Effector CD8-positive, alpha-beta T cell (primary cell): ENCODE data around the gene EMC6.

Experiments used
- DNase-seq: peaks from one replicate; lab custom pipeline; 2025; lab: John Stamatoyannopoulos, UW

EMC6 gene

GRCh38 chr17:3710951-3711383 lies 42.4 kb downstream of the EMC6 start:
- peak; percentile 43 for DNase-seq

- no peak for DNase-seq
These were observed 44.3 kb downstream of the EMC6 start for GRCh38 chr17:3712811-3713463.

- DNase-seq, result no peak
These were observed 46.7 kb downstream of the EMC6 start for GRCh38 chr17:3715296-3715695.

- no peak for DNase-seq
These were observed 49.6 kb downstream of the EMC6 start for GRCh38 chr17:3718201-3718600.

- no peak for DNase-seq
These were observed 50.7 kb downstream of the EMC6 start for GRCh38 chr17:3719265-3719664.
